ENCODE measurements around the gene SOS1.

DNA sequence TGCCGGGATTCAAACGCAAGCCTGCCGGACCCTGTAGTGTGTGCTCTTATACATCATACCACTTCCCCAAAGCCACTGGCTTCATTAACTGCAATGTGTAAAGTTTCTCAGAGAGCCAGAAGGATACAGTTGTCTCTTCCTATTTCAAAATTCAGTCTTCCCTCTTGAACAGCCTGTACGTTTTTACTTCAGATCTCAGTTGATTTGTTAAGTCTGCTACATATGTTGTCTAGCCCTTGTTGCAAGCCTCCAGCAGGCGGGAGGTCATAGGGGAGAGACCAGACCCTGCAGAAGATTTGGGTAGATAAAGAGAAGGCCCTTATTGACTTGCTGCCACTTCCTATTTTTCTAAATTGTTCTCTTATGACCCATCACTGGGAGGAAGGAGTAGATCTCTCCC is 174.9 kb downstream of the SOS1 start:
- TF ChIP-seq, protein P1, sequence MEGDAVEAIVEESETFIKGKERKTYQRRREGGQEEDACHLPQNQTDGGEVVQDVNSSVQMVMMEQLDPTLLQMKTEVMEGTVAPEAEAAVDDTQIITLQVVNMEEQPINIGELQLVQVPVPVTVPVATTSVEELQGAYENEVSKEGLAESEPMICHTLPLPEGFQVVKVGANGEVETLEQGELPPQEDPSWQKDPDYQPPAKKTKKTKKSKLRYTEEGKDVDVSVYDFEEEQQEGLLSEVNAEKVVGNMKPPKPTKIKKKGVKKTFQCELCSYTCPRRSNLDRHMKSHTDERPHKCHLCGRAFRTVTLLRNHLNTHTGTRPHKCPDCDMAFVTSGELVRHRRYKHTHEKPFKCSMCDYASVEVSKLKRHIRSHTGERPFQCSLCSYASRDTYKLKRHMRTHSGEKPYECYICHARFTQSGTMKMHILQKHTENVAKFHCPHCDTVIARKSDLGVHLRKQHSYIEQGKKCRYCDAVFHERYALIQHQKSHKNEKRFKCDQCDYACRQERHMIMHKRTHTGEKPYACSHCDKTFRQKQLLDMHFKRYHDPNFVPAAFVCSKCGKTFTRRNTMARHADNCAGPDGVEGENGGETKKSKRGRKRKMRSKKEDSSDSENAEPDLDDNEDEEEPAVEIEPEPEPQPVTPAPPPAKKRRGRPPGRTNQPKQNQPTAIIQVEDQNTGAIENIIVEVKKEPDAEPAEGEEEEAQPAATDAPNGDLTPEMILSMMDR (IDR thresholded peaks at IDR 0.05) = no peak
- TF ChIP-seq POLR2A (IDR thresholded peaks at IDR 0.05) = no peak

Data from right lobe of liver (tissue), 4 donors.